Osteoblast (primary cell): Measurements from ENCODE around the gene ENTPD2. TPM values are rescaled to one million over a fixed set of nuclear protein-coding genes. Genes with fewer than 3 reads are reported as not detected.

Experiments used
- DNase-seq: peaks from one replicate; pipeline ENCODE4 v3.0.0; 2011; ENCODE audit warnings: low spot score, mixed read lengths; ENCODE audit not compliant: insufficient read length; ENCODE audit errors: missing footprints
- H2AFZ ChIP-seq: 2 replicates; pipeline ENCODE4 v1.6.0; 2011; ENCODE audit warnings: mild to moderate bottlenecking, low read length
- H3K27ac ChIP-seq: 2 replicates; pipeline ENCODE4 v1.5.1; 2011; ENCODE audit warnings: mild to moderate bottlenecking, low read depth, low read length, moderate library complexity
- H3K27me3 ChIP-seq: 2 replicates; pipeline ENCODE4 v1.6.0; 2012; ENCODE audit warnings: mild to moderate bottlenecking, control low read depth, inconsistent platforms, low read length, moderate library complexity; ENCODE audit not compliant: insufficient read depth
- H3K36me3 ChIP-seq: 2 replicates; pipeline ENCODE4 v1.5.1; 2011; ENCODE audit warnings: mild to moderate bottlenecking, low read length, control low read depth, moderate library complexity; ENCODE audit not compliant: insufficient read depth
- H3K4me1 ChIP-seq: 2 replicates; pipeline ENCODE4 v1.5.1; 2011; ENCODE audit warnings: mild to moderate bottlenecking, low read length, control low read depth, moderate library complexity; ENCODE audit not compliant: insufficient read depth
- H3K4me2 ChIP-seq: 2 replicates; pipeline ENCODE4 v1.6.0; 2011; ENCODE audit warnings: mild to moderate bottlenecking, low read length; ENCODE audit not compliant: insufficient read depth
- H3K4me3 ChIP-seq: fragments of 200-600 bp; sonication (generic); 3 replicates; pipeline ENCODE4 v1.5.1; 2012; ENCODE audit warnings: mild to moderate bottlenecking, low read length, inconsistent platforms; ENCODE audit not compliant: insufficient read depth
- H3K79me2 ChIP-seq: 2 replicates; pipeline ENCODE4 v1.6.0; 2012; ENCODE audit warnings: mild to moderate bottlenecking, low read length, control low read depth, inconsistent platforms; ENCODE audit not compliant: insufficient read depth
- H3K9me3 ChIP-seq: 2 replicates; pipeline ENCODE4 v1.5.1; 2011; ENCODE audit warnings: low read depth, low read length, control low read depth
- H4K20me1 ChIP-seq: 2 replicates; pipeline ENCODE4 v1.6.0; 2012; ENCODE audit warnings: mild to moderate bottlenecking, low read length, control low read depth; ENCODE audit not compliant: insufficient read depth
- total RNA-seq: library from RNA; depleted of rRNA; stranded (reverse); fragments of >200 nt; gene quantifications from 2 replicates; pipeline ENCODE4 v1.2.3, GENCODE V29; 2012
- TF ChIP-seq, protein P1 (sequence below): IDR thresholded peaks from 2 replicates; pipeline ENCODE4 v1.5.1; 2011; ENCODE audit warnings: mild to moderate bottlenecking, low read depth, low read length, moderate library complexity; ENCODE audit errors: extremely low read depth

The ENTPD2 gene
- total RNA-seq, 1 donor: not detected

DNA sequence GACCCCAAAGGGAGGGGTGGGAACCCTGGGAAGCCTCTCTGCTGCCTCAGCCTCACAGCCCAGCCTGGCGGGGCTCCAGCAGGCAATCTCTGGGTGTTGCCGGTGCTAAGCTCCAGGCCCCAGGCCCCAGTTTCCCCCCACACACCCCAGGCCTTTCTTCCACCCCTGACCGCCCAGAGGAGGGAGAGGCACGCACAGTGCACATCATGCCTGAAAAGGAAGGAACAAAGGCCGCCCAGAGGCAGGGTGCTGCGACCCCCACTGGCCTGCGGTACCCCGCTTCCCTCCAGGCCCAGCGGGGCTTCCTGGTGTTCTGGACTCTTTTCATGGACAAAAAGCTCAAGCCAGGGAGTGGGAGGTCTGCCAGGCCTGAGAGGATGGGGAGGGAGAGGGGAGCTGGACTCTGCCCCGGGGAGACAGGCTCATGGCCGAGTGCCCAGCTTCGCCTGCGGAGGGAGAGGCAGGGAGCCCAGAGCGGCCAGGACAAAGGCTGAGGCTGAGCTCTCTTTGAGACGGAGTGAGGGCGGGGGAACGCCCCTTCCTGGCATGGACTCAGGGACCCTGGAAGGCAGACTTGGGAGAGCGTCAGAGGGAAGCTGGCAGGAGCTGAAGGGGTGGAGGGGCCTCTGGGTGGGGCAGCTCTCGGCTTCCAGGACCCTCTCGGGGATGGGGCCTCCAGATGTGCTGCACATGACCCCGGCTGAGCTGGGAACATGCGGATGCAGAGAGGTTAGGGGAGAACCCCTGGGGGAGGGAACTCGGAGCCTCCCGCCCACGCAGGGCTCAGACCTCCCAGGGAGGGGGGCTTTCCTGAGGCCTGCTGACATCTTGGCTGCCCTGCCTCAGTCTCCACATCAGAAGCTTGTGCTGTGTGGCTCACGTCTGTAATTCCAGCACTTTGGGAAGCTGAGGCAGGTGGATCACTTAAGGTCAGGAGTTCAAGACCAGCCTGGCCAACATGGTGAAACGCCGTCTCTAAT lies 1.8 kb upstream of the ENTPD2 start:
- Histone ChIP-seq H3K27me3 (peaks cover 38% of the 10 kb centered on the region), H3K4me3 (no peak overlapping the region), H3K9me3 (no peaks in the 10 kb centered on the region), H3K79me2 (no peaks in the 10 kb centered on the region), H3K4me1 (no peaks in the 10 kb centered on the region), H2AFZ (no peak overlapping the region), H3K36me3 (no peaks in the 10 kb centered on the region), H3K27ac (no peak overlapping the region), H3K4me2 (no peak overlapping the region), H4K20me1 (no peaks in the 10 kb centered on the region)
- TF ChIP-seq, protein P1, sequence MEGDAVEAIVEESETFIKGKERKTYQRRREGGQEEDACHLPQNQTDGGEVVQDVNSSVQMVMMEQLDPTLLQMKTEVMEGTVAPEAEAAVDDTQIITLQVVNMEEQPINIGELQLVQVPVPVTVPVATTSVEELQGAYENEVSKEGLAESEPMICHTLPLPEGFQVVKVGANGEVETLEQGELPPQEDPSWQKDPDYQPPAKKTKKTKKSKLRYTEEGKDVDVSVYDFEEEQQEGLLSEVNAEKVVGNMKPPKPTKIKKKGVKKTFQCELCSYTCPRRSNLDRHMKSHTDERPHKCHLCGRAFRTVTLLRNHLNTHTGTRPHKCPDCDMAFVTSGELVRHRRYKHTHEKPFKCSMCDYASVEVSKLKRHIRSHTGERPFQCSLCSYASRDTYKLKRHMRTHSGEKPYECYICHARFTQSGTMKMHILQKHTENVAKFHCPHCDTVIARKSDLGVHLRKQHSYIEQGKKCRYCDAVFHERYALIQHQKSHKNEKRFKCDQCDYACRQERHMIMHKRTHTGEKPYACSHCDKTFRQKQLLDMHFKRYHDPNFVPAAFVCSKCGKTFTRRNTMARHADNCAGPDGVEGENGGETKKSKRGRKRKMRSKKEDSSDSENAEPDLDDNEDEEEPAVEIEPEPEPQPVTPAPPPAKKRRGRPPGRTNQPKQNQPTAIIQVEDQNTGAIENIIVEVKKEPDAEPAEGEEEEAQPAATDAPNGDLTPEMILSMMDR: no peak
- DNase-seq: peak; percentile 98

DNA sequence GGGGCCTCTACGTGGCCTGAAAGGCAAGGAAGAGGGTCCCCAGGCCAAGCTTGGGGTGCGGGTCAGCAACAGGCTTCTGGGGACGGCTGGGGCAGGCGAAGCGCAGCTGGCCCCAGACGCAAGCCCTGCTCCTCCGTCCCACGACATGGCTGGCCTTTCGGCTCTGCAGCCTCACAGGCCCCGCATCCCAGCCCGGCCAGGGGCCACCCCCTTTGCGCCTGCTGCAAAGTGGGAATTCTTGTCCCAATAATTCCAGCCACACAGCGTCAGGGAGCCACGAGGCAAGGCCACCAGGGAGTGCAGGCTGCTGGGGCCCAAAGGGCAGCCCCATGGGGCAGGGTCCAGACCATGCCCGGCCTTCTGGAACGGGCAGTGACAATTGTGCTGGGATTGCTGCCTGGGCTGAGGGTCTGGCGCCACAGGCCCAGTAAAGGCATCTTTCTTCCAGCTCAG lies 1.1 kb upstream of the ENTPD2 start:
- TF ChIP-seq, protein P1: no peak
- H3K27ac ChIP-seq: no peak overlapping the region
- no peak for DNase-seq
- H3K36me3 ChIP-seq: no peaks in the 10 kb centered on the region
- H2AFZ ChIP-seq: no peak overlapping the region
- no peaks in the 10 kb centered on the region for H4K20me1 ChIP-seq
- no peak overlapping the region for H3K4me2 ChIP-seq
- H3K4me1 ChIP-seq: no peaks in the 10 kb centered on the region
- H3K27me3 ChIP-seq: peaks cover 42% of the 10 kb centered on the region
- no peaks in the 10 kb centered on the region for H3K79me2 ChIP-seq
- no peaks in the 10 kb centered on the region for H3K9me3 ChIP-seq
- no peak overlapping the region for H3K4me3 ChIP-seq

DNA sequence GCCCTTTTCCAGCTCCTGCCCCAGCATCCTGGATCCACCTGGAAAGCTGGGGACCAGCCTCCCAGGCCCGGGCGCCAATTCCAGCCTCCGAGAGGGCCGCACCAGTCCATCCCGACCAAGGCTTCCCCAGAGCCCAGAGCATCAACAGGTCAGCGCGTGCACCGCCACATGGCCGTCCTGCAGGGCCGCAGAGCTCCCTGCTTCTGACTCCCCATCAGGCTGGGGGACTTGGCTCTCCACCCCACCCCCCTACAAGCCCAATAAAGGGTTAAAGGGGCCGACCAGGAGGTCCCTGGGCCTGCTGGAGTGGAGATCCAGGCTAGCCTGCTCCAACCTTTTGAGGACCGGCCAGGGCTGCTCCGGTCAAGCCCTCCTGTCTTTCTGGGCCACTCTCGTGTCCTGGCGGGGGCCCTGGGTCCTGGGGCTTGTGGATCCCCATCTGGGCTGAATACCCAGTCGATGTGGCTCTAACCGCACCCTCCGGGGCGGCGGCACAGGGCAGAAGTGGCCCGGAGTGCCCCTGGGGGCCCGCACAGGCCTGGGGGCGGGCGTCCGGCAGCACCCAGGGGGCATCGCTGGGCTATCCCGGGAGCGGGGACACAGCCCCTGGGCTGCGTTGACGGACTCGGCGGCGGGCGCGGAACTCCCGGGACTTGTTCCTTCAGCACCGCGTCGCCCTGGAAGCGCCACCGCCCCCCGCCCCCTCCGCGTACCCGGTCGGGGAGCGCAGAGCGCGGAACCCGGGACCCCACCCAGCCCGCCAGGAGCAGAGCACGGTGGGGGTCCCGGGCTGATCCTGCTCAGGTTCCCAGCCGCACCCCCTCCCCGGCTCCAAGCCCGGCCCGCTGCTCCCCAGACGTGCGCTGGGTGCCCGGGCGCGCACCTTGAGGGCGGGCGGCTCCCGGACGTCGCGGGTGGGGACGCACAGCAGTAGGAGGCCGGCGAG lies 590 bp downstream of the ENTPD2 start:
- H3K36me3 ChIP-seq: no peaks in the 10 kb centered on the region
- H4K20me1 ChIP-seq: peaks cover 5% of the 10 kb centered on the region
- H3K27me3 ChIP-seq: peaks cover 54% of the 10 kb centered on the region
- DNase-seq: no peak
- H3K27ac ChIP-seq: no peak overlapping the region
- H3K9me3 ChIP-seq: no peaks in the 10 kb centered on the region
- H3K4me1 ChIP-seq: no peaks in the 10 kb centered on the region
- no peak overlapping the region for H2AFZ ChIP-seq
- no peak overlapping the region for H3K4me2 ChIP-seq
- no peak overlapping the region for H3K4me3 ChIP-seq
- no peaks in the 10 kb centered on the region for H3K79me2 ChIP-seq
- TF ChIP-seq, protein P1: no peak
